KMS-11 (cell line): Measurements from ENCODE around the gene OBSCN.

Source experiments
- H2AFZ ChIP-seq: fragments of 200-600 bp; sonication (generic); 2 replicates; pipeline ENCODE4 v1.6.1; 2016; ENCODE audit warnings: antibody characterized with exemption, mixed run types, low read depth
- H3K27ac ChIP-seq: fragments of 200-600 bp; sonication (generic); 2 replicates; pipeline ENCODE4 v1.6.1; 2016; ENCODE audit warnings: mild to moderate bottlenecking, mixed run types
- H3K27me3 ChIP-seq: fragments of 200-600 bp; sonication (generic); 2 replicates; pipeline ENCODE4 v1.6.1; 2017; ENCODE audit warnings: mild to moderate bottlenecking, low read depth, mixed run types, moderate library complexity; ENCODE audit not compliant: insufficient read depth
- H3K36me3 ChIP-seq: fragments of 200-600 bp; sonication (generic); 2 replicates; pipeline ENCODE4 v1.6.1; 2017; ENCODE audit warnings: mild to moderate bottlenecking, mixed run types; ENCODE audit not compliant: insufficient read depth
- H3K4me1 ChIP-seq: fragments of 200-600 bp; sonication (generic); 2 replicates; pipeline ENCODE4 v1.6.1; 2016; ENCODE audit warnings: mild to moderate bottlenecking, low read depth, mixed run types; ENCODE audit not compliant: poor library complexity, severe bottlenecking
- H3K4me2 ChIP-seq: fragments of 200-600 bp; sonication (generic); 2 replicates; pipeline ENCODE4 v1.7.0; 2016; ENCODE audit warnings: mild to moderate bottlenecking, mixed run types
- H3K4me3 ChIP-seq: fragments of 200-600 bp; sonication (generic); IDR thresholded peaks from 2 replicates; pipeline ENCODE4 v1.6.1; 2017; ENCODE audit warnings: low read depth, low read length, mixed read lengths; ENCODE audit not compliant: insufficient read depth
- H3K79me2 ChIP-seq: fragments of 200-600 bp; sonication (generic); 2 replicates; pipeline ENCODE4 v1.6.1; 2016; ENCODE audit warnings: low read depth, mixed run types; ENCODE audit not compliant: insufficient read depth
- H3K9ac ChIP-seq: fragments of 200-600 bp; sonication (generic); 2 replicates; pipeline ENCODE4 v1.6.1; 2016; ENCODE audit warnings: mild to moderate bottlenecking, mixed run types
- H4K20me1 ChIP-seq: fragments of 200-600 bp; sonication (generic); 2 replicates; pipeline ENCODE4 v1.6.1; 2016; ENCODE audit warnings: mild to moderate bottlenecking, mixed run types; ENCODE audit not compliant: insufficient read depth
- TF ChIP-seq, protein P1 (sequence below): fragments of 200-600 bp; sonication (generic); conservative IDR thresholded peaks from 2 replicates; pipeline ENCODE4 v1.6.1; 2017; ENCODE audit warnings: low read depth, mild to moderate bottlenecking, antibody characterized with exemption, low read length, moderate library complexity, mixed read lengths

OBSCN gene

GRCh38 chr1:228333739-228334115, 125.9 kb downstream of the OBSCN start:
- no peaks in the 10 kb centered on the region for H3K36me3 ChIP-seq
- H3K27me3 ChIP-seq = no peaks in the 10 kb centered on the region
- H2AFZ ChIP-seq = no peak overlapping the region
- H3K4me2 ChIP-seq = no peak overlapping the region
- no peaks in the 10 kb centered on the region for H4K20me1 ChIP-seq
- H3K27ac ChIP-seq = no peak overlapping the region
- TF ChIP-seq, protein P1, sequence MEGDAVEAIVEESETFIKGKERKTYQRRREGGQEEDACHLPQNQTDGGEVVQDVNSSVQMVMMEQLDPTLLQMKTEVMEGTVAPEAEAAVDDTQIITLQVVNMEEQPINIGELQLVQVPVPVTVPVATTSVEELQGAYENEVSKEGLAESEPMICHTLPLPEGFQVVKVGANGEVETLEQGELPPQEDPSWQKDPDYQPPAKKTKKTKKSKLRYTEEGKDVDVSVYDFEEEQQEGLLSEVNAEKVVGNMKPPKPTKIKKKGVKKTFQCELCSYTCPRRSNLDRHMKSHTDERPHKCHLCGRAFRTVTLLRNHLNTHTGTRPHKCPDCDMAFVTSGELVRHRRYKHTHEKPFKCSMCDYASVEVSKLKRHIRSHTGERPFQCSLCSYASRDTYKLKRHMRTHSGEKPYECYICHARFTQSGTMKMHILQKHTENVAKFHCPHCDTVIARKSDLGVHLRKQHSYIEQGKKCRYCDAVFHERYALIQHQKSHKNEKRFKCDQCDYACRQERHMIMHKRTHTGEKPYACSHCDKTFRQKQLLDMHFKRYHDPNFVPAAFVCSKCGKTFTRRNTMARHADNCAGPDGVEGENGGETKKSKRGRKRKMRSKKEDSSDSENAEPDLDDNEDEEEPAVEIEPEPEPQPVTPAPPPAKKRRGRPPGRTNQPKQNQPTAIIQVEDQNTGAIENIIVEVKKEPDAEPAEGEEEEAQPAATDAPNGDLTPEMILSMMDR = no peak
- no peaks in the 10 kb centered on the region for H3K4me1 ChIP-seq
- no peak overlapping the region for H3K4me3 ChIP-seq
- no peak overlapping the region for H3K9ac ChIP-seq
- no peaks in the 10 kb centered on the region for H3K79me2 ChIP-seq

DNA sequence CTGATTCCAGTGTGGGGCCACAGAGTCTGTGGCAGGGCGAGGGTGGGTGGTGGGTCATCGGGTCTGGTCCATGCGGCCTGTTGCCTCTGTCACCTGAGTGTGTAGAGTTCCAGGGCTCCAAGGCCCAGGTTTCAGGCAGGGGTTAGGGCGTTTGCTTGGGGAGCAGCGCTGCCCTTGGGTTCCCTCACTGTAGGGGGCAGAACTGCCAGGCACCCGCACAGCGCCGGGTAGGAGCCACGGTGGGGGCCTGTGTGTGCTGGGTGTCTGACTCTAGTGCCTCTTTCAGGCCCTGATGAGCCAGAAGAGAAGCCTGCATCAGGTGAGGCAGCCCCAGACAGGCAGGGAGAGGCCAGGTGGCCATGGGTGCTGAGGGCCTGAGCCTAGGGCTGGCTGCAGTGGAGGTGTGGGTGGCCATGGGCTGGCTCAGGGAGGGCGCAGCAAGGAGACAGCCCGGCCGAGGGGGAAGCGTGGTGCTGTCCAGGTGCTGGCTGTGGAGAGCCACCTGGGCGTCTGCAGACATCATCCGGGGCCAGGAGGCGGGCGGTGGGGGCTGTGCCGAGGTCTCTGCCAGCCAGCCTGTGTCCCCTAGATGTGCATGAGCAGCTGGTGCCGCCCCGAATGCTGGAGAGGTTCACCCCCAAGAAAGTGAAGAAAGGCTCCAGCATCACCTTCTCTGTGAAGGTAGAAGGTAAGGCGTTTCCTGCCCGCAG, 126.5 kb downstream of the OBSCN start:
- no peaks in the 10 kb centered on the region for H3K36me3 ChIP-seq
- no peak overlapping the region for H2AFZ ChIP-seq
- H3K27me3 ChIP-seq = no peaks in the 10 kb centered on the region
- no peaks in the 10 kb centered on the region for H3K4me1 ChIP-seq
- no peaks in the 10 kb centered on the region for H3K79me2 ChIP-seq
- TF ChIP-seq, protein P1 = no peak
- no peak overlapping the region for H3K4me2 ChIP-seq
- no peak overlapping the region for H3K9ac ChIP-seq
- H3K27ac ChIP-seq = no peak overlapping the region
- H4K20me1 ChIP-seq = no peaks in the 10 kb centered on the region
- H3K4me3 ChIP-seq = no peak overlapping the region

GRCh38 chr1:228334954-228335353, 127.1 kb downstream of the OBSCN start:
- H3K4me3 ChIP-seq = no peak overlapping the region
- no peak overlapping the region for H3K4me2 ChIP-seq
- H3K36me3 ChIP-seq = no peaks in the 10 kb centered on the region
- H3K27me3 ChIP-seq = no peaks in the 10 kb centered on the region
- H3K79me2 ChIP-seq = no peaks in the 10 kb centered on the region
- no peak overlapping the region for H3K27ac ChIP-seq
- H3K9ac ChIP-seq = no peak overlapping the region
- TF ChIP-seq, protein P1 = no peak
- H4K20me1 ChIP-seq = no peaks in the 10 kb centered on the region
- H2AFZ ChIP-seq = no peak overlapping the region
- H3K4me1 ChIP-seq = no peaks in the 10 kb centered on the region

DNA sequence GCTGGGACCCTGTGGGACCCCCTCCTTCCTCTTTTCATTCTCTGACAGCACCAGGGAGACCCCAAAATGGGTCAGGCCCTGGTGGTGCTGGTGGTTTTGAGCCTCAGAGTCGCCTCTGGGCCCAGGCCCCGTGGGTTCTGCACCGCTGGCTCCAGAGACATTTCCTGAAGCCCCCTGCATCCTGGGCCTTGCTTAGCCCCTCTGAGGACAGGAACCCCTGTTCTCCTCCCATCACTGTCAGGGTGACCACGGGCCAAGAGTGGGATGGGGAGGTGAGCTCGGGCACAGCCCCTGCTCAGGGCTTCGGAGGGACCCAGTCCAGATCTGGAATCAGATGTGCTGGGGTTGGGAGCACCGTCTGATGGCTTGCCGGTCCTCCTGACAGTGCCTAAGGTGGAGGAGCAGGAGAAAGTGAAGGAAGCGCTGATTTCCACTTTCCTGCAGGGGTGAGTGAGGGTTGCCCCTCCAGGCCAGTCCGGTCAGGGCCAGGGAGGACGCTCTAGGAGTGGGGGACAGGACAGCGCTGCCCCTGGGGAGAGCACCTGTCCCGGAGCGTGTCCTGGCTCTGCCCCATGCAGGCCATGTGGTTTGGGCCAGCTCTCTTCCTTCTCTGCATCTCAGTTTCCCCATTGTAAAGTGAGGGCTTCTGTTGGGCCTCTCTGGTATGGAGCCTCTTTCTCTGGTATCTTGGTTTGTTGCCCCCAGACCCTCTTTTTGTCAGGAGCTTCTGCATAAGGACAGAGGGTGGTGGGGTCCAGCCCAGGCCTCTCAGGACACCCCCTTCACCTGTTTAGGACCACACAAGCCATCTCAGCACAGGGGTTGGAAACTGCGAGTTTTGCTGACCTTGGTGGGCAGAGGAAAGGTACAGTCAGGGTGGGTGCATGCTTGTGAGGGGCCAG, 127.8 kb downstream of the OBSCN start:
- Histone ChIP-seq H3K4me2 (no peak overlapping the region), H3K36me3 (no peaks in the 10 kb centered on the region), H3K4me1 (no peaks in the 10 kb centered on the region), H3K79me2 (no peaks in the 10 kb centered on the region), H3K27me3 (no peaks in the 10 kb centered on the region), H3K9ac (no peak overlapping the region), H4K20me1 (no peaks in the 10 kb centered on the region), H3K4me3 (no peak overlapping the region), H2AFZ (no peak overlapping the region), H3K27ac (no peak overlapping the region)
- TF ChIP-seq, protein P1 = no peak
